Hematopoietic multipotent progenitor cell treated with erythropoietin and hydrocortisone succinate and interleukin-3 and kit ligand, for 8 days (in vitro differentiated cells): ENCODE measurements around the gene SETD4.
"Not testable (repeated sequence)": the region's sequence is repeated elsewhere in the genome, so short reads cannot be mapped to it uniquely, and the experiment has no call there.

ENCODE experiments used
- DNase-seq: peaks from one replicate; pipeline ENCODE4 v3.0.0-alpha.2; 2015

Gene SETD4

GRCh38 chr21:36077758-36078157 is 17.4 kb upstream of the SETD4 start:
- DNase-seq = no peak

- peak; percentile 12 for DNase-seq
Measured at GRCh38 chr21:36076878-36077655, 16.7 kb upstream of the SETD4 start.

- no peak for DNase-seq
Measured at GRCh38 chr21:36075953-36076352, 15.6 kb upstream of the SETD4 start.

- DNase-seq = no peak
Measured at GRCh38 chr21:36075171-36075570, 14.8 kb upstream of the SETD4 start.

- not testable (repeated sequence) for DNase-seq
Measured at GRCh38 chr21:36073911-36074310, 13.6 kb upstream of the SETD4 start.

DNA sequence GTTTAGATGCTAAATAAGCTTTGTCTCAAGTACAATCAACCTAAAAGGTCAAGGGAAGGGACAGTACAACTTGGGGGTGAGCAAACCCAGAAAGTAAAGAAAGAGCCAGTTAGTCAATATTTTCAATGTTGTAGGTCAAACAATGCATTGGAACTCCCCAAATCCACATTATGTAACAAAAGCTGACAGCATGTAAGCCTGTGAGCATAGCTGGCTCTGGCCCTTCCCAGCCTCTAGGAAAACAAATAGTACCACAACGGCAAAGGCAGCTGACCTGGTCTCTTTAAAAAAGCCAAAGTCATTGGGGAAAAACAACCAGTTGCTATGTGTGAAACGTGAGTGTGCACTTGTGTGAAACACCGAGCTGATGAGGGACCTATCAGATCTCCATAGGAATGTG is 12.9 kb upstream of the SETD4 start:
- DNase-seq = no peak

DNA sequence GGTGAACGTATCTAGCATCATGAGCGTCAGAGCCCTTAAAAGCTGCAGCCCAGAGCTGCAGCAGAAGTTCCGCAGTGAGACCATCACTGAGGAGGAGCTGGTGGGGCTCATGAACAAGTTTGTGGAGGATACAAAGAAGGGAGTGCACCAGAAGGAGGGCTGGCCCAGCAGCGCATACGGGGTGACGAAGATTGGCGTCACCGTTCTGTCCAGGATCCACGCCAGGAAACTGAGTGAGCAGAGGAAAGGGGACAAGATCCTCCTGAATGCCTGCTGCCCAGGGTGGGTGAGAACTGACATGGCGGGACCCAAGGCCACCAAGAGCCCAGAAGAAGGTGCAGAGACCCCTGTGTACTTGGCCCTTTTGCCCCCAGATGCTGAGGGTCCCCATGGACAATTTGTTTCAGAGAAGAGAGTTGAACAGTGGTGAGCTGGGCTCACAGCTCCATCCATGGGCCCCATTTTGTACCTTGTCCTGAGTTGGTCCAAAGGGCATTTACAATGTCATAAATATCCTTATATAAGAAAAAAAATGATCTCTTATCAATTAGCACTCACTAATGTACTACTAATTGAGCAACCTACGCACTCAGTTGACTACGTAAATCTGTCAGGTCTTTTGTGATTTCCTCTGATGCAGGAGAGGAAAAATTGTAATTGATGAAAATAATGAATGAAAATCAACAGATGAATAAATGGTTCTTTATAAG is 12.3 kb upstream of the SETD4 start:
- DNase-seq = no peak

DNA sequence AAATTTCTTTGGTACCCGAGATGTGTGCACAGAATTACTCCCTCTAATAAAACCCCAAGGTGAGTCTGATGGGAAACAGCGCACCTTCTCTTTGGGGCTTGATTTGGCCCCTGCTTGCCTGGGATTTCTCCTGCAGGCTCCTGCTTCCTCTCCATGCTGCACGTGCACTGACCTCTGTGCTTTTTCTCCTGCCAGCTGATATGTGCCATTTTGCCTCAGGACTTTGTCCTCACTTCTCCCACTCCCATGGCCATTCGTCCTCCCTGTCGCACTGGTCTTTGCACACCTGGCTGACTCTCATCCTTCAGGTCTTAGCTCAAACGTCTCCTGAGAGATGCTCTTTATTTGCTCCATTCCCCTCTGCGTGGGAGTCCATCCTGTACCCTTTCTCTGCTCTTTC is 10.7 kb upstream of the SETD4 start:
- DNase-seq = no peak

DNA sequence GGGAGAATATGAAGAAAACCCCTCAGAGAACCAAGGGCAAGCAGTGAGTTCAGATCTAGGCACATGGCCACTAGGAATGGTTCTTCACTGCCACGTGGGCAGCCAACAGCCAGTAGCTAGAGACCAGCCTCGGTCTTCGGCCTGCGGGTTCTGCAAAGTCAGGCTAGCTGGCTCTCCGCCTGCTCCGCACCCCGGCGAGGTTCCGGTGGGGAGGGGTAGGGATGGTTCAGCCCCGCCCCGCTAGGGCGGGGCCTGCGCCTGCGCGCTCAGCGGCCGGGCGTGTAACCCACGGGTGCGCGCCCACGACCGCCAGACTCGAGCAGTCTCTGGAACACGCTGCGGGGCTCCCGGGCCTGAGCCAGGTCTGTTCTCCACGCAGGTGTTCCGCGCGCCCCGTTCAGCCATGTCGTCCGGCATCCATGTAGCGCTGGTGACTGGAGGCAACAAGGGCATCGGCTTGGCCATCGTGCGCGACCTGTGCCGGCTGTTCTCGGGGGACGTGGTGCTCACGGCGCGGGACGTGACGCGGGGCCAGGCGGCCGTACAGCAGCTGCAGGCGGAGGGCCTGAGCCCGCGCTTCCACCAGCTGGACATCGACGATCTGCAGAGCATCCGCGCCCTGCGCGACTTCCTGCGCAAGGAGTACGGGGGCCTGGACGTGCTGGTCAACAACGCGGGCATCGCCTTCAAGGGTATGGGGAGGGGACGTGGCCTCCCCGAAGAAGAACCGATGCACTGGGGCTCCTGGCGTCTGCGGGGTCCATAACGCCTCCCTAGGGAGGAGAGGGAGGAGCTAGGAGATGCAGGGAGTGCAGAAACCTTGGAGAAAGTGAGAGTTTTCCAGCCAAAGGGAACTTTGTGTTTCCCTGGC is 9.6 kb upstream of the SETD4 start, which contains the start of gene CBR1:
Gene CBR1 (plus strand): TSS at position 312 of the 871 bp plus-strand sequence. CDS start 92 bp downstream, at position 404.
- peak; percentile 93 for DNase-seq

DNA sequence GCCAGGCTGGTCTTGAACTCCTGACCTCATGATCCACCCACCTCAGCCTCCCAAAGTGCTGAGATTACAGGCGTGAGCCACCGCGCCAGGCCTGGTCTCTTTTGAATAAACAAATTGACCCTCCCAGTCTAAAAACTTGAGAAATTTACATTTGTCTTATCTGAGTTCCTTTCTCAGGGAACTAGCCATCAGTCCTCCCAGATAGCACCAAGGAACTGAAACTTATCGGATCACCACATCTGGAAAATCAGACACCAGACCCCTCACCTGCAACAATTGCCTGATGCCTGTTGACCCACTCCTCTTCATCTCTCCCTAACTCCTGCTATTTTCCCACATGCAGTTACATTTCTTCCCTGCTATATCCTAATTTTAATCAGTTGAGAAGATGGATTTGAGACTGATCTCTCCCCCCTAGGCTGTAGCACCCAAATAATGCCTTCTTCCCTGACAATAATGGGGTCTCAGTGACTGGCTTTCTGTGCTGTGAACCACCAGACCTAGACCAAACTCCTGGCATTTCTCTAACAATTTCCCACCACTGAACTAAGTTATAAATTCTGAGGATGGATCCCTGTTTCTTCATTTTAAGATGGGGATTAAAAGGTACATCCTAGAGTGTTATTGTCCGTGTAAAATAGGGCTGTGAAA is 8.5 kb upstream of the SETD4 start:
- DNase-seq = no peak

GRCh38 chr21:36065497-36066036 is 5.2 kb upstream of the SETD4 start:
- peak; percentile 41 for DNase-seq

GRCh38 chr21:36064085-36064460 is 3.7 kb upstream of the SETD4 start:
- DNase-seq = no peak

- no peak for DNase-seq
Measured at GRCh38 chr21:36063375-36064084, 3.2 kb upstream of the SETD4 start.

DNA sequence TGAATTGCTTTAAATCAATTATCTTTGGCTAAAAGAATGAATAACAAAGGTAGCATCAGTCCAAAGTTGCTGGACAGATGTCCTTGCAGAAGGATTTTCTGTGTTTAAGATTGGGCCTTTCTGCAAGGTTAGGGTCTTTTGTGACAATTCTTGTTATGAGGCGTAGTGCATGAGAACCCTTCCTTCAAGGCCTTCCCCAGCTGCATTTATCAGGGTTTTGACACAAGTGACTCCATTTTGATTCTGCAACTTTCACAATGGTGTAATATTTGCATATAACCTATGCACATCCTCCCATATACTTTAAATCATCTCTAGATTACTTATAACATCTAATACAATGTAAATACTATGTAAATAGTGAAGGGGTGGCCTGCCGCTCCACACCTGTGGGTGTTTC is 1.1 kb upstream of the SETD4 start:
- DNase-seq = no peak

DNA sequence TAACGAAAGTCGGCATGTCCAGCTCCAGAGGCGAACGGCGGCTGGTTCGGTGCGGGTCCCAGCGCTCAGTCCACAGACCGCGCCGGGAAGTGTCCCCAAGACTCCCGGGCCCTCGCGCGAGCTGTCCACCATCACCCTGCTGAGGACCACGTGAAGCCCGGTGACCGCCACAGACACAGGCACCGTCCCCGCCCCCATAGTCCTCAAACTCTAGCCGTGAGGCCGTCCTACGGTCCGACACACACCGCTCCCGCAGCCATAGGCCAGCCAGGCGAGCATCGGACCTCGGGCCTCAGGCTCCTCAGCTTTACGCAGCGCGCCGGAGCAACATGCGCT is 535 bp downstream of the SETD4 start:
- DNase-seq = no peak

- no peak for DNase-seq
Measured at GRCh38 chr21:36055551-36055950, 4.8 kb downstream of the SETD4 start.

- DNase-seq = no peak
Measured at GRCh38 chr21:36053715-36054062, 6.6 kb downstream of the SETD4 start.

DNA sequence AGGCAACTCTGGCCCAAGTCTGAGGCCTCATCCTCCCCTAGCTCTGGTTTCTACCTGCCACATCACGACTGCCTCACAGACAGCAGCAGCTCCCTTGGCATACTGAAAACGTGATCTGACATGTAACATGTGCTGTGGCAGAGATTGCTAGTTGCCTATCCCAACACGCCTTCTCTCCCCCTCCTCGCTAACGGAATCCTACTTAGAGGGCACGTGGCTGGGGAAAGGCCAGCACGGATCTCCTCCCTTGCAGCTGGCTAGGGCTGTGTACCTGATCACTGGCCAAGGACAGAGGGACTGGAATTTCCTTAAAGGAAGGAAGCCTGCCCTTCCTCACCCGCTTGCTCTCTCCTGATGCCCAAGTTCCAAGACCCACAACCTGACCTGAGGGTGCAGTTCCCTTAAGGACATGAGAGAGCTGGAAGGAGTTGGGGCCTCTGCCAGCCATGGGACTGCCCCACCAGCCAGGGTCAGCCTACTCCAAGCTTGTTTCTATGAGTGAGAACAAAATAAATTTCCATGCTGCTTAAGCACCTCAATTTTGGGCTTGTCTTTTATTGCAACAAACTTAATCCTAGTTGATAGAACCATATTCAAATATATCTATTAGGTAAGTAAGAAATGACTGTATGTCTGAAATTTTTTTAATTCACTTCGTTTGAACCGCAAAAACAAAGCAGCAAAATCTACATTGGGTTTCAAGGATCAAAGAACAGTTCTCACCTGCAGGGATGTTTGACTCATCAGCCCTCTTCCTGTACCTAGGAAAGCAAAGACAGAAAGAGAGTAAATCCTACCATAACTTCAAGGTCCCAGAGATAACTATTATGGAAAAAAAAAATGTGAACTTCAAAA is 7.2 kb downstream of the SETD4 start:
- no peak for DNase-seq

DNA sequence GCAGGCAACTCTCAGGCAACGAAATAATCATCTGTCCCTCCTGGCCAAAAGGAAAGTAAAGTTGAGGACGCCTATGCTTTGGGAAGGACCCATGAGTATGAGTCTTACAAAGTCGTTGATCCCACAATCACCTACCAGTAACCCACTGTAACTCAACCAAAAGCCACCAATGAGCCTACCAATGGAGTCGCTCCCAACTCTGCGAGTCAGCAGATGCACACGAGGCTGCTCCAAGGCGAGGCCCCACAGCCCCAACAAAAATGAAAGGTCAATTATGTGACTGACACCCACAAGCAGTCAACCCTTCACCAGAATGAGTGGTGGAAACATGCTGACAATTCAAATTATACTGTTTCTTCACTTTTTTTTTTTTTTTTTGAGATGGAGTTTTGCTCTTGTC is 12.0 kb downstream of the SETD4 start:
- DNase-seq = no peak

- DNase-seq = no peak
Measured at GRCh38 chr21:36047139-36047538, 13.2 kb downstream of the SETD4 start.

- DNase-seq = no peak
Measured at GRCh38 chr21:36045993-36046392, 14.3 kb downstream of the SETD4 start.
